Measurements from ENCODE around the gene CAMK2D. TPM values are rescaled to one million over a fixed set of nuclear protein-coding genes. Genes with fewer than 3 reads are reported as not detected.

The CAMK2D gene
- polyA plus RNA-seq, 2 of the 4 experiments (the other 2 are of a cell fraction): 19.1 to 59.9 TPM

- no peak for TF ChIP-seq BCL3 (IDR thresholded peaks at IDR 0.05)
- no peak for TF ChIP-seq NPAS2 (CRISPR knock-in tag; IDR thresholded peaks at IDR 0.05; ENCODE audit: borderline replicate concordance)
Measured at GRCh38 chr4:113593400-113594230, 167.9 kb downstream of the CAMK2D start (continued).

- ChIA-PET CTCF (no interaction called here), POLR2A (no interaction called here)
- ATAC-seq (no peak), FAIRE-seq (no peak), DNase-seq (ENCODE audit: low read depth in 1 of 2, low spot score in 1 of 2) (no peak)
- H3K9me3 ChIP-seq: no peaks in the 10 kb centered on the region
- H3K4me1 ChIP-seq: 0 out of 3 replicates have a peak, but pooled peaks cover 4% of the 10 kb centered on the region
- no peak overlapping the region for H3K4me3 ChIP-seq
- 77% methylated on average over 1 of the region's 1 CpG for WGBS (ENCODE audit: missing lambda C conversion rate)
- no peak overlapping the region for H3K4me2 ChIP-seq
- no peak overlapping the region for H3K27ac ChIP-seq
- no peak for TF ChIP-seq RNF2 (IDR thresholded peaks at IDR 0.05; ENCODE audit: borderline replicate concordance, low read depth)
- TF ChIP-seq PHF8 (IDR thresholded peaks at IDR 0.05; ENCODE audit: borderline replicate concordance, low read depth): no peak
- TF ChIP-seq HOXB13 (CRISPR knock-in tag; IDR thresholded peaks at IDR 0.05; ENCODE audit: low read depth): no peak
- no peak for TF ChIP-seq JUN (IDR thresholded peaks at IDR 0.05)
- TF ChIP-seq MAX (IDR thresholded peaks at IDR 0.05): no peak
- TF ChIP-seq TFCP2L1 (CRISPR knock-in tag; IDR thresholded peaks at IDR 0.05): no peak
- TF ChIP-seq HOXB5 (CRISPR knock-in tag; IDR thresholded peaks at IDR 0.05): no peak
- no peak for TF ChIP-seq POLR2AphosphoS2 (conservative IDR thresholded peaks at IDR 0.05; ENCODE audit: low read length)
- no peak for TF ChIP-seq RFX5 (IDR thresholded peaks at IDR 0.05)
- TF ChIP-seq RCOR1 (IDR thresholded peaks at IDR 0.05; ENCODE audit: low read depth, low read length): no peak
- no peak for TF ChIP-seq MYC (IDR thresholded peaks at IDR 0.05; ENCODE audit: borderline replicate concordance, low read length)
- TF ChIP-seq CHD2 (IDR thresholded peaks at IDR 0.05; ENCODE audit: low read length, partially characterized antibody): no peak
- TF ChIP-seq EHF (CRISPR knock-in tag; IDR thresholded peaks at IDR 0.05): no peak
- TF ChIP-seq E2F6 (IDR thresholded peaks at IDR 0.05; ENCODE audit: borderline replicate concordance, low read depth): no peak
- no peak for TF ChIP-seq ESRRA (IDR thresholded peaks at IDR 0.05; ENCODE audit: borderline replicate concordance, low read length)
- no peak for TF ChIP-seq ZC3H11A (IDR thresholded peaks at IDR 0.05)
- no peak for TF ChIP-seq EHMT2 (IDR thresholded peaks at IDR 0.05; ENCODE audit: low read depth)
- no peak for TF ChIP-seq FOXS1 (CRISPR knock-in tag; IDR thresholded peaks at IDR 0.05)
Measured at GRCh38 chr4:113591982-113592381, 169.6 kb downstream of the CAMK2D start.

GRCh38 chr4:113588895-113589668, 172.5 kb downstream of the CAMK2D start:
- WGBS (ENCODE audit: missing lambda C conversion rate): 83% methylated on average over 4 of the region's 4 CpGs
- Histone ChIP-seq H3K4me1 (peaks cover 14% of the 10 kb centered on the region), H3K4me3 (no peak overlapping the region), H3K9me3 (no peaks in the 10 kb centered on the region), H3K4me2 (no peak overlapping the region), H3K27ac (no peak overlapping the region)
- ChIA-PET CTCF (no interaction called here), POLR2A (no interaction called here)
- no peak for DNase-seq (ENCODE audit: low read depth in 1 of 2, low spot score in 1 of 2)
- FAIRE-seq: no peak
- TF ChIP-seq HES2 (IDR thresholded peaks at IDR 0.05): no peak
- TF ChIP-seq CBX2 (IDR thresholded peaks at IDR 0.05; ENCODE audit: borderline replicate concordance, low read depth): no peak
- no peak for TF ChIP-seq MAZ (IDR thresholded peaks at IDR 0.05; ENCODE audit: borderline replicate concordance, low read depth, low read length)
- no peak for ATAC-seq

Measured in A549 (cell line).